Measurements from ENCODE around the gene FAM111B. TPM values are rescaled to one million over a fixed set of nuclear protein-coding genes. Genes with fewer than 3 reads are reported as not detected.

Gene FAM111B
- total and polyA plus RNA-seq, 4 donors, result 0.20 to 0.87 (median 0.45) TPM

DNA sequence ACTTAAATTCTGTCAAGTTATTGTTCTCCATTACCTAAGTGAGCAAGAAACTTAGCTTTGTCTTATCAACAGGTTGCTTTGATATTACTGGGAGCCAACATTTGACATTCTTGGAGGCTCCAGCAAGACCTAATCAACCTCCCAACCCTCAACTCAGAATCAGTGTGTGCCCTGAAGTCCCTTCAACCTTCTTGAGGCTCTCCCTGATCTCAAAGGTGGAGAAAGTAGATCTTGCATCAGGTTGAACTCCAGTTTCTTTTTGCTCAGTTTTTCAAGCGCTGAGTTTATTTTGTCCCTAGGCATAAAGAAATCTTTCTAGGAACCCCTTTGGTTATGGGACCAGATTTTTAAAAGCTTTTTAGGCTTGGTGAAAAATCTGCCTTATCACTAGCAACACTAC is 37.1 kb downstream of the FAM111B start:
- Histone ChIP-seq H3K27ac (ENCODE audit: low read depth in 1 of 2, low read length in 2 of 2) (peak overlapping the region; percentile 73 to 75), H3K4me1 (ENCODE audit: control insufficient read depth in 1 of 2, insufficient read depth in 2 of 2, low read length in 2 of 2) (no peaks in the 10 kb centered on the region), H3K27me3 (ENCODE audit: control insufficient read depth in 1 of 2, insufficient read depth in 2 of 2, low read length in 1 of 2) (no peaks in the 10 kb centered on the region), H3K4me3 (ENCODE audit: low read length in 2 of 2) (peak overlapping the region; percentile 53 to 91), H3K9me3 (ENCODE audit: control insufficient read depth, low read length) (no peaks in the 10 kb centered on the region), H3K36me3 (ENCODE audit: control insufficient read depth in 1 of 2, insufficient read depth in 2 of 2, low read length in 1 of 2) (no peaks in the 10 kb centered on the region)
- intact Hi-C loops (cut with DNase I), result loop anchor here in 1 of 2 donors (10.0 kb wide), 1 partner anchor 569 kb away; the partner anchor contains the start of genes LPXN and ZFP91
- no peak for ATAC-seq (ENCODE audit: low FRiP score)
- 70 to 71% methylated on average over 1 of the region's 1 CpG for WGBS, 2 donors
- DNase-seq, result no peak

DNA sequence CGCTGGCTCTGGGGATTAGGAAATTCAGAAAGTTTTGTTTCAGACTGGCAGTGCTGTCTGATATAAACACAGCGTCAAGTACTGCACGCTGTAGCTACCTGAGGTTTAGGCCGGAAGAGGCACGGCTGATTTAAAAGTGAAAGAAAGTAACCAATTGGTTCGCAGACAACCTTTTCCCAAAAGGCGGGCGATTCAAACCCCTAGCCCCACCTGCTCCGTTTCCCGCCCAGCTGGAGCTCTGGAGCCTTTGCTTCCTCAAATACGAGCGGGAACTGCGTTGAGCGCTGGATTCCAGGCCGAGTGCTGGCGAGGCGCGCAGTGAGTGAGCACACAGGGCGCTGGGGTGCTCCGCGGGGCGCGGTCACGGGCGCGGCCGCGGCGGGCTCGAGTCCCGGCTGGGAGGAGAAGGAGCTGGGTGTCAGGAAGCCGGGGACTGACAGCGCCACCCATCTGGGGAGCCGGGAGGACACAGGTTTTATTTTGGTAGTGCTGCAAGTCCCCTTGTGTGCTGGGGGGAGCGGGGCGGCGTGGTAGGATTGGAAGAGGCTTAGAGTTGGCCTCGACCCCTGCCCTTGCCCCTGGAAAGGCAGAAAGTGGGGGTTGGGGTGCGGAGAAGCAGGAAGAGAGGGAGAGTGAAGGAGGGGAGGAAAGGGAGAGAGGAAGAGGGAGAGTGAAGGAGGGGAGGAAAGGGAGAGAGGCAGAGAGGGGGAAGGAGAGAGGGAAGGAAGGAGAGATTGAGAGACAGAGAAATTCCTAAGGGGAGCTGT is 37.7 kb downstream of the FAM111B start:
- intact Hi-C loops (cut with DNase I), result loop anchor here in 1 of 2 donors (10.0 kb wide), 1 partner anchor 570 kb away; the partner anchor contains the start of genes LPXN and ZFP91
- no peaks in the 10 kb centered on the region for H3K27me3 ChIP-seq (ENCODE audit: control insufficient read depth in 1 of 2, insufficient read depth in 2 of 2, low read length in 1 of 2)
- ATAC-seq (ENCODE audit: low FRiP score) (peak; percentile 84), DNase-seq (peak; percentile 89 to 90)
- peak overlapping the region; percentile 53 to 91 for H3K4me3 ChIP-seq (ENCODE audit: low read length in 2 of 2)
- WGBS, 2 donors, result 2% methylated on average over 36 to 39 of the region's 39 CpGs
- H3K27ac ChIP-seq (ENCODE audit: low read depth in 1 of 2, low read length in 2 of 2), result peak overlapping the region; percentile 39 to 73
- H3K36me3 ChIP-seq (ENCODE audit: control insufficient read depth in 1 of 2, insufficient read depth in 2 of 2, low read length in 1 of 2), result no peaks in the 10 kb centered on the region
- H3K4me1 ChIP-seq (ENCODE audit: control insufficient read depth in 1 of 2, insufficient read depth in 2 of 2, low read length in 2 of 2), result no peaks in the 10 kb centered on the region
- no peaks in the 10 kb centered on the region for H3K9me3 ChIP-seq (ENCODE audit: control insufficient read depth, low read length)

- 71 to 72% methylated on average over 4 of the region's 4 CpGs for WGBS, 2 donors
- Histone ChIP-seq H3K9me3 (ENCODE audit: control insufficient read depth, low read length) (no peaks in the 10 kb centered on the region), H3K27ac (ENCODE audit: low read depth in 1 of 2, low read length in 2 of 2) (no peak overlapping the region), H3K27me3 (ENCODE audit: control insufficient read depth in 1 of 2, insufficient read depth in 2 of 2, low read length in 1 of 2) (no peaks in the 10 kb centered on the region), H3K4me1 (ENCODE audit: control insufficient read depth in 1 of 2, insufficient read depth in 2 of 2, low read length in 2 of 2) (no peaks in the 10 kb centered on the region), H3K36me3 (ENCODE audit: control insufficient read depth in 1 of 2, insufficient read depth in 2 of 2, low read length in 1 of 2) (no peaks in the 10 kb centered on the region), H3K4me3 (ENCODE audit: low read length in 2 of 2) (no peak overlapping the region)
- DNase-seq (no peak), ATAC-seq (ENCODE audit: low FRiP score) (no peak)
- intact Hi-C loops (cut with DNase I), result loop anchor here in 1 of 2 donors (10.0 kb wide), 1 partner anchor 571 kb away; the partner anchor contains the start of genes LPXN and ZFP91
These were observed 38.5 kb downstream of the FAM111B start for GRCh38 chr11:59145534-59145933.

- Histone ChIP-seq H3K36me3 (ENCODE audit: control insufficient read depth in 1 of 2, insufficient read depth in 2 of 2, low read length in 1 of 2) (peaks cover 0 to 2% of the 10 kb centered on the region in 2 donors), H3K27ac (ENCODE audit: low read depth in 1 of 2, low read length in 2 of 2) (no peak overlapping the region), H3K4me3 (ENCODE audit: low read length in 2 of 2) (no peak overlapping the region), H3K4me1 (ENCODE audit: control insufficient read depth in 1 of 2, insufficient read depth in 2 of 2, low read length in 2 of 2) (no peaks in the 10 kb centered on the region), H3K9me3 (ENCODE audit: control insufficient read depth, low read length) (no peaks in the 10 kb centered on the region), H3K27me3 (ENCODE audit: control insufficient read depth in 1 of 2, insufficient read depth in 2 of 2, low read length in 1 of 2) (no peaks in the 10 kb centered on the region)
- ATAC-seq (ENCODE audit: low FRiP score), result no peak
- 97 to 100% methylated on average over 1 of the region's 1 CpG for WGBS, 2 donors
- DNase-seq, result no peak
- intact Hi-C loops (cut with DNase I), result loop anchor here in 1 of 2 donors (10.0 kb wide), 1 partner anchor 497 kb away; no protein-coding TSS in a partner anchor
These were observed 44.7 kb downstream of the FAM111B start for GRCh38 chr11:59151761-59152160.

GRCh38 chr11:59152312-59152951 is 45.4 kb downstream of the FAM111B start:
- H3K9me3 ChIP-seq (ENCODE audit: control insufficient read depth, low read length), result no peaks in the 10 kb centered on the region
- no peaks in the 10 kb centered on the region for H3K27me3 ChIP-seq (ENCODE audit: control insufficient read depth in 1 of 2, insufficient read depth in 2 of 2, low read length in 1 of 2)
- H3K27ac ChIP-seq (ENCODE audit: low read depth in 1 of 2, low read length in 2 of 2), result no peak overlapping the region
- H3K4me3 ChIP-seq (ENCODE audit: low read length in 2 of 2), result no peak overlapping the region
- WGBS, 2 donors, result 94 to 95% methylated on average over 8 of the region's 8 CpGs
- no peaks in the 10 kb centered on the region for H3K4me1 ChIP-seq (ENCODE audit: control insufficient read depth in 1 of 2, insufficient read depth in 2 of 2, low read length in 2 of 2)
- no peak for ATAC-seq (ENCODE audit: low FRiP score)
- intact Hi-C loops (cut with DNase I), result loop anchor here in 1 of 2 donors (10.0 kb wide), 1 partner anchor 498 kb away; no protein-coding TSS in a partner anchor
- DNase-seq, result no peak
- peaks cover 0 to 2% of the 10 kb centered on the region in 2 donors for H3K36me3 ChIP-seq (ENCODE audit: control insufficient read depth in 1 of 2, insufficient read depth in 2 of 2, low read length in 1 of 2)

- Histone ChIP-seq H3K9me3 (ENCODE audit: control insufficient read depth, low read length) (no peaks in the 10 kb centered on the region), H3K27me3 (ENCODE audit: control insufficient read depth in 1 of 2, insufficient read depth in 2 of 2, low read length in 1 of 2) (no peaks in the 10 kb centered on the region), H3K27ac (ENCODE audit: low read depth in 1 of 2, low read length in 2 of 2) (no peak overlapping the region), H3K4me3 (ENCODE audit: low read length in 2 of 2) (no peak overlapping the region), H3K4me1 (ENCODE audit: control insufficient read depth in 1 of 2, insufficient read depth in 2 of 2, low read length in 2 of 2) (no peaks in the 10 kb centered on the region), H3K36me3 (ENCODE audit: control insufficient read depth in 1 of 2, insufficient read depth in 2 of 2, low read length in 1 of 2) (peaks cover 0 to 2% of the 10 kb centered on the region in 2 donors)
- ATAC-seq (ENCODE audit: low FRiP score) (no peak), DNase-seq (no peak)
- intact Hi-C loops (cut with DNase I), result loop anchor here (5.0 to 10.0 kb wide), 2 partner anchors 500 to 502 kb away; no protein-coding TSS in a partner anchor
- WGBS, 2 donors, result 87 to 92% methylated on average over 5 of the region's 5 CpGs
These were observed 47.6 kb downstream of the FAM111B start for GRCh38 chr11:59154610-59155009.

DNA sequence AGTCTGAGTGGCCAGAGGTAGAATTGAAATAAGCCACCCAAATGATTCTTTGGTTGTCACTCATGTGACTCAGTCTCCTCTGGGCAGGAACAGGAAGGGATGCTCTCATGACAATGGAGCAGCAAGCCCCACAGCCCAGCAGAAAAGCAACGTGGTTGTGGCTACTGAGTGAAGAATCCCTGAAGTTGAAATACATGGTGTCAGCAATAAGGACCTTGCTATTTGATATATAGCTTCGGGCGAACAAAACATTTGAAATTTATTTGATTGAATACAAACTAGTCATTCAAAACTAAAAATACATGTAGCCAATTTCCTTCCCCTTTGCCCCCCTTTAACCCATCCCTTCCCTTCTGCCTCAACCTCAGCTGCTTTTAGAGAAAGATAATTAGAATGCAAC is 50.4 kb downstream of the FAM111B start:
- intact Hi-C loops (cut with DNase I), result loop anchor here (5.0 to 10.0 kb wide), 2 partner anchors 503 to 505 kb away; no protein-coding TSS in a partner anchor
- WGBS, 2 donors, result 72 to 75% methylated on average over 3 of the region's 3 CpGs
- DNase-seq (no peak), ATAC-seq (ENCODE audit: low FRiP score) (no peak)
- H3K4me1 ChIP-seq (ENCODE audit: control insufficient read depth in 1 of 2, insufficient read depth in 2 of 2, low read length in 2 of 2), result no peaks in the 10 kb centered on the region
- peaks cover 0 to 2% of the 10 kb centered on the region in 2 donors for H3K36me3 ChIP-seq (ENCODE audit: control insufficient read depth in 1 of 2, insufficient read depth in 2 of 2, low read length in 1 of 2)
- H3K9me3 ChIP-seq (ENCODE audit: control insufficient read depth, low read length), result no peaks in the 10 kb centered on the region
- H3K27ac ChIP-seq (ENCODE audit: low read depth in 1 of 2, low read length in 2 of 2), result no peak overlapping the region
- H3K27me3 ChIP-seq (ENCODE audit: control insufficient read depth in 1 of 2, insufficient read depth in 2 of 2, low read length in 1 of 2), result no peaks in the 10 kb centered on the region
- no peak overlapping the region for H3K4me3 ChIP-seq (ENCODE audit: low read length in 2 of 2)

GRCh38 chr11:59158206-59159068 is 51.4 kb downstream of the FAM111B start:
- intact Hi-C loops (cut with DNase I), result loop anchor here (5.0 to 10.0 kb wide), 2 partner anchors 504 to 506 kb away; no protein-coding TSS in a partner anchor
- ATAC-seq (ENCODE audit: low FRiP score) (peak; percentile 89), DNase-seq (peak in 1 of 2 donors; percentile 53)
- Histone ChIP-seq H3K27me3 (ENCODE audit: control insufficient read depth in 1 of 2, insufficient read depth in 2 of 2, low read length in 1 of 2) (no peaks in the 10 kb centered on the region), H3K36me3 (ENCODE audit: control insufficient read depth in 1 of 2, insufficient read depth in 2 of 2, low read length in 1 of 2) (peaks cover 0 to 2% of the 10 kb centered on the region in 2 donors), H3K9me3 (ENCODE audit: control insufficient read depth, low read length) (no peaks in the 10 kb centered on the region), H3K27ac (ENCODE audit: low read depth in 1 of 2, low read length in 2 of 2) (no peak overlapping the region), H3K4me1 (ENCODE audit: control insufficient read depth in 1 of 2, insufficient read depth in 2 of 2, low read length in 2 of 2) (no peaks in the 10 kb centered on the region), H3K4me3 (ENCODE audit: low read length in 2 of 2) (no peak overlapping the region)
- WGBS, 2 donors, result 30 to 32% methylated on average over 8 of the region's 8 CpGs
